Ectodermal cell (in vitro differentiated cells): ENCODE results near the gene MARCHF11. TPM values are rescaled to one million over a fixed set of nuclear protein-coding genes. Genes with fewer than 3 reads are reported as not detected.

Experiments used
- H3K27ac ChIP-seq: 2 replicates; pipeline ENCODE4 v1.7.0; 2013; ENCODE audit warnings: mild to moderate bottlenecking, low read depth, low read length; ENCODE audit not compliant: insufficient read depth, poor library complexity, severe bottlenecking
- H3K27me3 ChIP-seq: 2 replicates; pipeline ENCODE4 v1.7.0; 2013; ENCODE audit warnings: mild to moderate bottlenecking, low read length; ENCODE audit not compliant: insufficient read depth, control insufficient read depth, poor library complexity, severe bottlenecking
- H3K36me3 ChIP-seq: one replicate; pipeline ENCODE4 v1.7.0; 2013; ENCODE audit warnings: low read length; ENCODE audit not compliant: control insufficient read depth, insufficient read depth
- H3K4me1 ChIP-seq: one replicate; pipeline ENCODE4 v1.7.0; 2013; ENCODE audit warnings: low read length; ENCODE audit not compliant: control insufficient read depth, insufficient read depth
- H3K4me3 ChIP-seq: 2 replicates; pipeline ENCODE4 v1.7.0; 2013; ENCODE audit warnings: low read depth, low read length, control low read depth; ENCODE audit not compliant: insufficient read depth
- H3K9me3 ChIP-seq: 2 replicates; pipeline ENCODE4 v1.7.0; 2013; ENCODE audit warnings: mild to moderate bottlenecking, low read length, moderate library complexity; ENCODE audit not compliant: control insufficient read depth
- WGBS, 2 experiments: methylation state at CpG; one replicate each; pipeline ENCODE4 v1.1.7; 2013; ENCODE audit warnings: missing lambda C conversion rate in 2 of 2; 5-methylcytosine and 5-hydroxymethylcytosine counted together
- polyA plus RNA-seq, 4 experiments: library from polyadenylated mRNA; stranded (reverse); fragments of 50-300 nt; gene quantifications; one replicate each; pipeline ENCODE4 v1.2.3, GENCODE V29; 2013

Gene MARCHF11, protein sequence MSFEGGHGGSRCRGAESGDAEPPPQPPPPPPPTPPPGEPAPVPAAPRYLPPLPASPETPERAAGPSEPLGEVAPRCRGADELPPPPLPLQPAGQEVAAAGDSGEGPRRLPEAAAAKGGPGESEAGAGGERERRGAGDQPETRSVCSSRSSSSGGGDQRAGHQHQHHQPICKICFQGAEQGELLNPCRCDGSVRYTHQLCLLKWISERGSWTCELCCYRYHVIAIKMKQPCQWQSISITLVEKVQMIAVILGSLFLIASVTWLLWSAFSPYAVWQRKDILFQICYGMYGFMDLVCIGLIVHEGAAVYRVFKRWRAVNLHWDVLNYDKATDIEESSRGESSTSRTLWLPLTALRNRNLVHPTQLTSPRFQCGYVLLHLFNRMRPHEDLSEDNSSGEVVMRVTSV
- polyA plus RNA-seq (2013, experiment 1 of 4) = 0.35 TPM
- 0.91 TPM for polyA plus RNA-seq (2013, experiment 2 of 4)
- 0.75 TPM for polyA plus RNA-seq (2013, experiment 3 of 4)
- 0.97 TPM for polyA plus RNA-seq (2013, experiment 4 of 4)

- Histone ChIP-seq H3K36me3 (no peaks in the 10 kb centered on the region), H3K27ac (no peak within 1 kb of the TSS), H3K4me1 (no peaks in the 10 kb centered on the region), H3K4me3 (peak within 1 kb of the TSS; percentile 44), H3K27me3 (peaks cover 66% of the 10 kb centered on the region), H3K9me3 (no peaks in the 10 kb centered on the region)
- 1% methylated on average over 59 of the region's 59 CpGs for WGBS, 2 experiments
Observed at GRCh38 chr5:16179511-16179935, at the start of gene MARCHF11. TSS of gene MARCHF11 (minus strand) at chr5:16179791. CDS start at chr5:16179575, 216 bp downstream.

- Histone ChIP-seq H3K36me3 (no peaks in the 10 kb centered on the region), H3K27ac (no peak overlapping the region), H3K27me3 (no peaks in the 10 kb centered on the region), H3K4me3 (no peak overlapping the region), H3K4me1 (no peaks in the 10 kb centered on the region), H3K9me3 (no peaks in the 10 kb centered on the region)
- 95 to 96% methylated on average over 5 of the region's 5 CpGs for WGBS, 2 experiments
Observed at GRCh38 chr5:16225927-16226326, 46.3 kb upstream of the MARCHF11 start.

- Histone ChIP-seq H3K27ac (no peak overlapping the region), H3K36me3 (no peaks in the 10 kb centered on the region), H3K4me3 (no peak overlapping the region), H3K27me3 (no peaks in the 10 kb centered on the region), H3K4me1 (peaks cover 4% of the 10 kb centered on the region), H3K9me3 (no peaks in the 10 kb centered on the region)
- WGBS, 2 experiments = 80 to 84% methylated on average over 5 of the region's 5 CpGs
Observed at GRCh38 chr5:16192311-16192710, 12.7 kb upstream of the MARCHF11 start.

GRCh38 chr5:16180789-16181082 is 1.1 kb upstream of the MARCHF11 start:
- Histone ChIP-seq H3K27me3 (peaks cover 66% of the 10 kb centered on the region), H3K27ac (no peak overlapping the region), H3K9me3 (no peaks in the 10 kb centered on the region), H3K36me3 (no peaks in the 10 kb centered on the region), H3K4me1 (no peaks in the 10 kb centered on the region), H3K4me3 (no peak overlapping the region)
- 64 to 65% methylated on average over 7 of the region's 7 CpGs for WGBS, 2 experiments

- Histone ChIP-seq H3K4me3 (peak overlapping the region; percentile 44), H3K4me1 (no peaks in the 10 kb centered on the region), H3K27me3 (peaks cover 66% of the 10 kb centered on the region), H3K9me3 (no peaks in the 10 kb centered on the region), H3K27ac (no peak overlapping the region), H3K36me3 (no peaks in the 10 kb centered on the region)
- WGBS, 2 experiments = 2 to 3% methylated on average over 63 of the region's 63 CpGs
Observed at GRCh38 chr5:16179936-16180788, 571 bp upstream of the MARCHF11 start.

GRCh38 chr5:16178745-16179372 is 732 bp downstream of the MARCHF11 start:
- Histone ChIP-seq H3K27ac (no peak overlapping the region), H3K36me3 (no peaks in the 10 kb centered on the region), H3K4me3 (peak overlapping the region; percentile 39), H3K9me3 (no peaks in the 10 kb centered on the region), H3K4me1 (no peaks in the 10 kb centered on the region), H3K27me3 (peaks cover 65% of the 10 kb centered on the region)
- 1 to 2% methylated on average over 57 of the region's 57 CpGs for WGBS, 2 experiments

GRCh38 chr5:16169550-16169949 is 10.0 kb downstream of the MARCHF11 start:
- WGBS, 2 experiments = 85 to 87% methylated on average over 2 of the region's 2 CpGs
- Histone ChIP-seq H3K27ac (no peak overlapping the region), H3K4me3 (no peak overlapping the region), H3K4me1 (no peaks in the 10 kb centered on the region), H3K27me3 (no peaks in the 10 kb centered on the region), H3K9me3 (no peaks in the 10 kb centered on the region), H3K36me3 (no peaks in the 10 kb centered on the region)

- Histone ChIP-seq H3K9me3 (no peaks in the 10 kb centered on the region), H3K27me3 (no peaks in the 10 kb centered on the region), H3K4me3 (no peak overlapping the region), H3K4me1 (no peaks in the 10 kb centered on the region), H3K27ac (no peak overlapping the region), H3K36me3 (no peaks in the 10 kb centered on the region)
- 0 to 1% methylated on average over 4 to 5 of the region's 5 CpGs for WGBS, 2 experiments
Observed at GRCh38 chr5:16160706-16161105, 18.9 kb downstream of the MARCHF11 start.

- WGBS, 2 experiments = 96 to 100% methylated on average over 2 of the region's 2 CpGs
- Histone ChIP-seq H3K36me3 (no peaks in the 10 kb centered on the region), H3K4me1 (no peaks in the 10 kb centered on the region), H3K4me3 (no peak overlapping the region), H3K27me3 (no peaks in the 10 kb centered on the region), H3K27ac (no peak overlapping the region), H3K9me3 (no peaks in the 10 kb centered on the region)
Observed at GRCh38 chr5:16159636-16160035, 20.0 kb downstream of the MARCHF11 start.

GRCh38 chr5:16156152-16156551 is 23.4 kb downstream of the MARCHF11 start:
- WGBS, 2 experiments = 88% methylated on average over 1 of the region's 1 CpG
- no peak overlapping the region for H3K4me3 ChIP-seq
- H3K4me1 ChIP-seq = no peaks in the 10 kb centered on the region
- no peak overlapping the region for H3K27ac ChIP-seq
- no peaks in the 10 kb centered on the region for H3K9me3 ChIP-seq
- no peaks in the 10 kb centered on the region for H3K36me3 ChIP-seq
- H3K27me3 ChIP-seq = no peaks in the 10 kb centered on the region
